Activated T-cell treated with anti-CD3 and anti-CD28 coated beads for 48 hours (primary cell): ENCODE data around the gene EEFSEC.

Experiments used
- DNase-seq: peaks from one replicate; pipeline ENCODE4 v3.0.0-alpha.2; 2020; ENCODE audit warnings: low read depth

The EEFSEC gene

GRCh38 chr3:128217702-128218547, 64.6 kb downstream of the EEFSEC start:
- no peak for DNase-seq

DNA sequence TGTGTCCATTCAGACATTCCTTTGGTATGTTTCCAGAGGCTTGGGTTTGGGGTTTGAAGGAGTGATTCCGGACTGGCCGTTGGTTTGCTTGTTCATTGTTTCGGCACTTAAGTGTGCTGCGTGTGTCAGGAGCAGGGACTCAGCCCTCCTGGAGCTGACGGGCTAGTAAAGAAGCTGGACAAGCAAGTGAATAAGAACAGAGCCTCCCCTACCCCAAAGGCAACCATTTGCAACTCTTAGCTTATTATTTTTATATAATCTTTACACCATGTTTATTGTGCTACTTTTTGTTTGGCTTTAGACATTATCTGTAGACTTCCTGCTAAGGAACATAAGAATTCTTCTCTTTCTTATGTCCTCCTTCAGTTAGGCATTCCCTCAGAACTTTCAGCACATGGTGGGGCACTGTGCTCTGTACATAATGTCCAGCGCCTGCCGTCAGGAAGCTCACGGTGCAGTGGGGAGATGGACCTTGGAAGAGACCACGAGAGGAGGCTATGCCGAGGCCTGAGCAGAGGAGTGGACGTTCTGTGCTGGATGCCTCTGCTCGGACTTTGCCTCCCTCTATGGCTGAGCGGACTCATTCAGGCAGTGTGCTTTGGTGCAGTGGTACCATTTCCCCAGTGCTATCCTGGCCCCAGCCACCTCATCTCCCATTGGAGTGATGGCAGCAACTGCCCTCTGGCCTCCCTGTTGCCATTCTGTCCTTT, 65.4 kb downstream of the EEFSEC start:
- no peak for DNase-seq

GRCh38 chr3:128221328-128221727, 68.0 kb downstream of the EEFSEC start:
- DNase-seq = no peak

DNA sequence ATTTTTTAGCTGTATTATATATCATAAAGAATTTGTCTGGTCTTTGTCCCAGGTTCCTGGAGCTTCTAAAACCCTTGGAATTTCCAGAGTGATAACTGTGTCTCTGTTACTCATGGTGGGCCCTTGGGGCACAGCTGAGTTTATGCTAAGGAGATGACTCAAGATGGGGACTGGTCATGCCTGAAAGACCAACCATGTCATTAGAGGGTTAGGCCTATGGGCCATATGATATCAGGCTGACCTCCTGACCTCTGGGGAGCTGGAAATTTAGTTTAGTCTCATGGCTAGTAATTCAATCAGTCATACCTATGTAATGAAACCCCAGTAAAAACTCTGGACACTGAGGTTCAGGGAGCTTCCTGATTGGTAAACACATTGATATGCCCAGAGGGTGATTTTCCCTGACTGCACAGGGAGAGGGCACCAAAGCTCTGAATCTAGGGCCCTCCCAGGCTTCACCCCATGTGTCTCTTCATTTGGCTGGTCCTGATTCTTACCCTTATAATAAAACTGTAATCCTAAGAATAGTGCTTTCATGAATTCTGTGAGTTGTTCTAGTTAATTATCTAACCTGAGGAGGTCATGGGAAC, 69.6 kb downstream of the EEFSEC start:
- DNase-seq = no peak

DNA sequence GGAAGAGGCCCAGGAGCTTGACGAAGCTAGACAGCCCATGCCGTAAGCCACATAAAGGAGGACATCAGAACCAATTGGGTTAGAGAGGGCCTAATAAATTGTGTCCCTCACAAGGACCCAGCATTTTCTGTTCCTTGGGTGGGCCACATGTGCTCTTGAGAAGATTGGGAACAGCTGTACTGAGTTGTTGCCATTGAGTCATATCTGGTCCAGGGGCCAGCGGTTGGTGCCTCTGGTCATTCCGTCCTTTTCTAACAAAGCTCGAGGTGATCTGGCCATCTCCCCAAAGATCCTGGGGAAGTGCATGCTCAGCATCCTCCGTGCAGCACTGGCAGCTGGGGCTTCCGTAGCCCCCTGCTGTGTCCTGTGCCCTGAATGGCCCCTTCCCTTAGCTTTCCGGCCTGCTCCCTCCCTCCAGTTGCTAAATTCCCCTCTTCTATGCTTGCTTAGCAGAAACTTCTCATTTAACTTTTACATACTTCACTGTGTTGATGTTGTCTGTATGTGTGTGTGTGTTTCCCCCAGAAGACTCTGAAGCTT, 73.0 kb downstream of the EEFSEC start:
- DNase-seq = no peak

DNA sequence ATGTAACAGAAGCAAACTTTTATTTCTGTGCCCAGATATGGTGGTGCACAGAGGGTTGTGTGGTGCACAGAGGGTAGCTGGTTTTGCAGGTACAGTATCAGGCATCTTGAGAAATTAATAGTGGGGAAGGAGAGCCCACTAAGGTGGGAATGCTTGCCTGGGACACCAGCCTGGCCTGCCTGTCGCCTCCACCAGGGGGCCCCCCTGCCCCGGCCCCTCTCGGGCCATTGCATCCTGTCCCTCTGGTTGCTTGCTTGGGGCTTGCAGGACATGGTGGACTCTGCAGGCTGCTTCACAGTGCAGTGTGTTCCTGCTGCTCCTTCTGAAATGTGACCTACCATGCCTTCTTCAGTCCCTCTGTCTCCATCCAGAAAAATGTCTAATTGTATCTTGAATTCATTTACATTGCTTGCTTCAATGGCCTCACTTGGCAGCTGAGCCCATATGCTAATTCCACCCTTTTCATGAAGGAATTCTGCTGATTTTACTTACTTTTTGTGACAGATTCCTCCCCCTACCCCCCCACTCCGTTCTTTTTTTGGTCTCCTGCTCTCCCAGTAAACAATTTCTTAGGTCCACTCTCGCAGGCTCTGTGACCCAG, 73.6 kb downstream of the EEFSEC start:
- DNase-seq = peak; percentile 25

- no peak for DNase-seq
Measured at GRCh38 chr3:128227507-128227906, 74.2 kb downstream of the EEFSEC start.

DNA sequence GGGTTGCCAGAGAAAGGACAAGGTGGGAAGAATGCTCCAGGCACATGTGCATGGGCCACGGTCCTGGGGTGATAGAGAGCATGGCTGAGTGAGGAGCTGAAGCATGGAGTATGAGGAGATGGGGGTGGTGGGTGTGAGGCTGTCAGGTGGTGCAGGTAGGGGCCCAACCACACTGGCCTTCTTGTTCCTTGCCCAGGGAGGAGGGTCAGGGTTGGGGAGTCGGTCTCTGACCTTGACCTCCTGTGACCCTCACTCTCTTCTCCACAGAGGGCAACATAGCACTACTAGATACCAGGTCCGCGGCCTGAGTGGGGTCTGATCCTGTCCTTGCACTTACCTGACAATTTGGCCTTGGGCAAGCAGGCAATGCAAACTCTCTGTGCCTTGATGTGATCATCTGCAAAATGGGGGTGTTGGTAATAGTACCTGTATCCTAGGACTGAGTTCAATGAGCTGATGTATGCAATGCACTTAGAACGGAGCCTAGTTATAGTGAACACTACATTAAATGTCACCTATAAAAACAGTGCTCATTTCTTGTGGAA, 75.2 kb downstream of the EEFSEC start:
- no peak for DNase-seq

DNA sequence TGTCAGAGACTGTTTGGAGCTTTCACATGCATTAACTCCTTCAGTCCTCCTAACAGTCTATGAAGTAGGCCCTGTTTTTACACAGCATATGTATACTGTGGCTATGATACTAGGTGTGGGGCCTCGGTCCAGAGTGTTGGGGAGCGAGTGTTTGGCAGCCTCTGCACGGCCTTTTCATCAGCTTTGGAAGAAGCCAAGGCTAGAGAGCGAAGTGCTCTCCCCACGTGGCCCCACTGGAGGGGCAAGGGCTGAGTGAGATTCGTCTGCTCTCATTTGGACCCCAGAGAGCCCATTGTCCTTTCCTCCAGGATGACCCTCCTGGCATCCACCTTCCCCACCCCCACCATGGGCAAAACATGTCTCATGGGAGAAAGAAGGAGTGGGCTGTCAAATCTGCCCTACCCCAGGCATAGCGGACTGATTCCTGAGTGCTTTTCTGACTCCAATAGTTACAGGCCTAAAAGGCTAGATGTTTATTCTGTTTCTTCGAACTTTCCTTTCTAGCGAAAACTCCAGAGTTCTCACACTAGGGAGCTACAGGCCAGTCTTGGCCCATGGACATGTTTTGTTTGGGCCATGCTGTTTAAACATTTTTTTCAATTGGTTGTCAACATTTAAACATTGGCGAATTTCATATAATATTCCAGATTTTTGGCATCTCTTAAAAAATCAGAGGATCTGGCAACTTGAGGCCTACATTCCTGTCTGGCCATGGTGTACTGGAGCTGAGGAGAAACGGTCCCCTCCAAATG, 76.0 kb downstream of the EEFSEC start:
- DNase-seq = no peak

DNA sequence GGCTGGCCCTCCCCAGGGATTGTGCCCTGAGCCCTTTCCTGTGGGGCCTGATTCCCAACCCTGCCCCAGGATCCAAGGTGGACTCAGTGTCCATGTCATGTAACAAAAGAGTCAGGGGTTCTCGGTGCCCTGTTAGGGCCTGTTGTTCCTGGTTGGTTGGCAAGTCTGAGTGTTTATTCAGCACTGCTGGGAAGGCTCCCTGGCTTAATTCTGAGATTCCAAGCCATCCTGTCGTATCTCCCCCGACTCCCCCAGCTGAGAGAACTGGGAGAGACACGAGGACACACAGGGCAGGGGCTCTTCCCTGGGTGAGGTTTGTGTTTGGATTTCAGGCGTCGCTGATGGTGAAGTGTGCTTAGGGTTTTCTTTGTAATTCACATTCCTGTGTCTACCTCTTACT, 78.3 kb downstream of the EEFSEC start:
- no peak for DNase-seq

DNA sequence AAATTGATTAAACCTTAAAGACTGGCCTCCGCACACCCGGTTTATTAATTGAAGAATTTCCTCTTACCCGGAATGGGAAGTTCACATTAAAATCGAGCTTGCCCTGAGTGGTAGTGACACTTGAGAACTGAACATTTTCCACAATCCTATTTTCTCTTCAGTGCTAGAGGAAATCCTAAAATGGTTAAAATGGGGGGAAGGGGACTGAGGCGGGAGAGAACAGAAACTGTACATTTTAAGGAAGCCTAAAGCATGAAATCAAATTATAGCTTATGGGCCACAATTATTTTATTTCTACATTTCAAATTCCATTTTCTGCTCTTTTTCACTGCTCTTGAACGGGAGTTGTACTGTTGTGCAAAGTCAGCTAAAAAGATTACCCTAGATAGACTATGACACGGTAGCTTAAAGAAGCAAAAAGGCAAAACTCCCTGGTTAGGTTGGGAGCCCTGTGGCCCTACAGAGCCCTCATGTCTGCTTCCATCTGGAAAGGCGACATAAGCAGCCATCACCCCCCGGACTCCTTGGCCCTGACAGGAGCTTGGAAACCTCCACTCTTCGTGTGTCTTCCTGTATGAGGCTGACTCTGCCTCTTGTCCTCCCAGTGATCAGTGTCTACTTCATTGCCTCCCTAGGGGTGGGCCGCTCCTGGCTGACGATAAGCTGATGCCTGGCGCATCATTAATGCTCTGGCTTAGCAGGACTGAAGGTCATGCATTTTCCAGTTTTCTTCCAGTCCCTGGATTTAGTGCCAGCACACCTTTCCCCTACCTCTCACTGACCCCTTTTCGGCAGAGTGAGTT, 79.3 kb downstream of the EEFSEC start:
- no peak for DNase-seq

DNA sequence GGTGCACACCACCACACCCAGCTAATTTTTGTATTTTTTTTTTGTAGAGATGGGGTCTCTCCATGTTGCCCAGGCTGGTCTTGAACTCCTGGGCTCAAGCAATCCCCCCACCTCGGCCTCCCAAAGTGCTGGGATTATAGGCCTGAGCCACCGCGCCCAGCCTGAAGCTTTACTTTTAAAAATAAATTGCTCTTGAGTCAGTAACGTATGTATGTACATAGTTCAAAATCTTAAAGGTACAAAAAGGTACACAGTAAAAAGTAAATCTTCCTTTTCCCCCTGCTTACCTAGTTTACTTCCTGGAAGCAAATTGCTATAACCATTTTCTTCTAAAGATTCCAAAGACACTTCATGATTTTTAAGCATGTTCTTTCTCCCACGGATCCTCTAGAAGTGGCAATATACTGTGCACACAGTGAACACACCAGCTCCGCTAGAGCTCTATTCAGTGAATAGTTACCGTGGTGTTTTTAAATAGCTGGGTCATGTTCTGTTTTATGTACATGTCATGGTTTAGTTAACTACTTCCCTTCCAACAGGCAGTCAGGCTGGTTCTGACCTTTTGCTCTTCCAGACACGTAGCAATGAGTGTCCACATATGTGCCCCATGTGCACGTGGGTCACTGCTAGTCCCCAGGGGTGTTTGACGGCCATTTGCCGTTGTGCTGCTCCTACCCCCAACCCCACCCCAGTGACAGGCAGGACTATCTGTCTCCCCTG, 82.1 kb downstream of the EEFSEC start:
- DNase-seq = no peak

DNA sequence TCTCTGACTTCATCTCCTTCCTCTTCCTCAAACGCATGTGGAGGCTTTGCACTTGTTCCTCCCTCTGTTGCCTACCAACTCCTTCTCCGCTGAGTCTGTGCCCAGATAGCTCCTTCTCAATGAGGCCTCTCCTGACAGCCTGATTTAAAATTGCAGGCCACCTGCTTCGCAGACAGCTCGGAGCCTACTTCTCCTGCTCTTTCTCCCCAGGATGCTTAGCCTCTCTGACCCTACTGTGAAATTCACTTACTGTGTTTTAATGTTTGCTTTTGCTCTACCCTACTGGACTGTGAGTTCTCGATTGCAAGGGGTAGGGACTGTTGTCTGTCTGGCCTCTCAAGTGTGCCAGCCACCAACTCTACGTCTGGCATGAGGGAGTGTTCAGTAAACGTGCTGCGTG, 83.4 kb downstream of the EEFSEC start:
- no peak for DNase-seq

GRCh38 chr3:128237348-128238183, 84.3 kb downstream of the EEFSEC start:
- no peak for DNase-seq

- DNase-seq = no peak
Measured at GRCh38 chr3:128238184-128238489, 84.9 kb downstream of the EEFSEC start.

DNA sequence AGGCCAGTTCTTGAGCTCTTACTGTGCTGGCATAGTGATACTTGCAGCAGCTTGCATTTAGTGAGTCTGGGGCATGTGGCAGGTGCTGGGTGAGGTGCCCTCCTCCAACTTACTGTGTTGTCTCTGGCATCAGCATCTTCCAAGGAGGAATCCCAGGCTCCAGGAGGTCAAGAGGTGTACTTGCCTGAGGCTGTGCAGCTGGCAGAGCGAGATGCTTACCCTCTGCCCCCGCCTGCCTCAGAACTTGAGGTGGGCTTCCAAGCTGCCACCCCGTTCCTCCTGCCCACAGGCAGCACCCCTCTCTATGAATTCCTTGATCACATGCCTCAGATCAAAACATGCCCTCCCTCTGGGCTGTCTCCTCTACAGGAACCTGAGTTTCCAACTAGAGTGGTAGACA, 86.0 kb downstream of the EEFSEC start:
- no peak for DNase-seq

- no peak for DNase-seq
Measured at GRCh38 chr3:128240232-128240631, 87.0 kb downstream of the EEFSEC start.

DNA sequence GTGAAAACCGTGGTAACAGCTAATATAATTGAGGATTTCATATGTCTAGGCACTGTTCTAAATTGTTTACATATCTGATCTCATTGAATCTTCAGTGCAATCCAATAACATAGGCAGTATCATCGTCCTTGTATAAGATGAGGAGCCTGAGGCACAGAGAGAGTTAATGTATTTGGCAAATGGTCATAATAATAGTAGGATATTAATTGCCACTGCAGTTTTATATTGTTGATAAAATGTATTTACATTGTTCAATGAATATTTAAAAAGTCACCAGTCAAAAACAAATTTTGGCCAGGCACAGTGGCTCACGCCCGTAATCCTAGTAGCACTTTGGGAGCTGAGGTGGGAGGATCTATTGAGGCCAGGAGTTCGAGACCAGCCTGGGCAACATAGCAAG, 88.5 kb downstream of the EEFSEC start:
- DNase-seq = no peak
